ENCODE measurements around the gene ZFR2. TPM values are rescaled to one million over a fixed set of nuclear protein-coding genes. Genes with fewer than 3 reads are reported as not detected.

ZFR2 gene
- total RNA-seq, 1 experiment from 2014 or later = 1.7 TPM

Other genes with a start within 250 kb of the ZFR2 start
- 35.9 and 36.3 TPM in 2 replicates for gene CACTIN, start 242.2 kb downstream of the ZFR2 start, total RNA-seq (2021)
- 35.5 and 36.8 TPM in 2 replicates for gene PIP5K1C, start 168.6 kb downstream of the ZFR2 start, total RNA-seq (2021)
- 0.63 TPM in 1 of 2 replicates, not detected in the other for gene TJP3, start 160.7 kb downstream of the ZFR2 start, total RNA-seq (2021)
- gene APBA3, start 107.3 kb downstream of the ZFR2 start, total RNA-seq (2021) = 30.0 and 32.6 TPM in 2 replicates
- 47.2 and 51.3 TPM in 2 replicates for gene MRPL54, start 106.4 kb downstream of the ZFR2 start, total RNA-seq (2021)
- not detected in 2 replicates for gene RAX2, start 96.8 kb downstream of the ZFR2 start, total RNA-seq (2021)
- 2.0 and 3.5 TPM in 2 replicates for gene MATK, start 82.7 kb downstream of the ZFR2 start, total RNA-seq (2021)
- 0.76 and 0.95 TPM in 2 replicates for gene ATCAY, start 11.6 kb upstream of the ZFR2 start, total RNA-seq (2021)
- gene NMRK2, start 64.0 kb upstream of the ZFR2 start, total RNA-seq (2021) = not detected in 2 replicates
- 58.3 and 65.9 TPM in 2 replicates for gene DAPK3, start 102.1 kb upstream of the ZFR2 start, total RNA-seq (2021)
- 2,701 and 2,706 TPM in 2 replicates for gene EEF2, start 116.4 kb upstream of the ZFR2 start, total RNA-seq (2021)
- 48.1 and 59.1 TPM in 2 replicates for gene PIAS4, start 138.7 kb upstream of the ZFR2 start, total RNA-seq (2021)
- gene ZBTB7A, start 197.9 kb upstream of the ZFR2 start, total RNA-seq (2021) = 25.1 and 25.9 TPM in 2 replicates